ENCODE results near the gene ITGA3. TPM values are rescaled to one million over a fixed set of nuclear protein-coding genes. Genes with fewer than 3 reads are reported as not detected.
A peak's percentile ranks its signal among the peaks of the same experiment; 100 is the strongest.

ITGA3 gene
- total and polyA plus RNA-seq, 2 of the 13 experiments (the other 11 are each of a cell fraction or from before 2014, with no cell fraction given), result 0.48 to 0.69 TPM

GRCh38 chr17:50111673-50112655 lies 56.1 kb downstream of the ITGA3 start (continued):
- TF ChIP-seq ZNF687 (CRISPR knock-in tag; IDR thresholded peaks at IDR 0.05) (peak; percentile 85), ZNF883 (CRISPR knock-in tag; IDR thresholded peaks at IDR 0.05; ENCODE audit: not compliant biosample characterization) (peak; percentile 20), ZNF839 (CRISPR knock-in tag; IDR thresholded peaks at IDR 0.05; ENCODE audit: borderline replicate concordance) (peak; percentile 71; the same call in 1 of the 2 replicates), TMF1 (CRISPR knock-in tag; IDR thresholded peaks at IDR 0.05; ENCODE audit: low read depth) (0 out of 2 replicates have a peak, but pooled peaks have one; percentile 5), KMT2B (CRISPR knock-in tag; IDR thresholded peaks at IDR 0.05) (peak; percentile 21; the same call in 1 of the 2 replicates), POLR2AphosphoS5 (IDR thresholded peaks at IDR 0.05; ENCODE audit: low read depth, low read length) (peak; percentile 44), ZSCAN29 (CRISPR knock-in tag; conservative IDR thresholded peaks at IDR 0.05) (peak; percentile 54; the same call in 1 of the 2 replicates), ARID5B (CRISPR knock-in tag; IDR thresholded peaks at IDR 0.05) (peak; percentile 9; the same call in 1 of the 2 replicates), ZNF646 (CRISPR knock-in tag; IDR thresholded peaks at IDR 0.05) (no peak), AKAP8 (CRISPR knock-in tag; IDR thresholded peaks at IDR 0.05) (peak; percentile 96), ZC3H13 (CRISPR knock-in tag; IDR thresholded peaks at IDR 0.05) (peak; percentile 65; the same call in 1 of the 2 replicates)
